A549 (cell line): ENCODE measurements around the gene P2RY1.

Source experiments
- CEBPB ChIP-seq, 2 experiments: fragments of >200 bp in 1 of 2; sonication (Bioruptor Twin) in 1 of 2; formaldehyde crosslinking in 1 of 2; IDR thresholded peaks; 2 replicates each; pipeline ENCODE4 v1.6.1; 2012 to 2016
- CTCF ChIP-seq: fragments of >200 bp; sonication (Bioruptor Twin); formaldehyde crosslinking; IDR thresholded peaks from 3 replicates; pipeline ENCODE4 v1.5.1; 2016
- HDAC2 ChIP-seq: fragments of 200-600 bp; sonication (generic); IDR thresholded peaks from 2 replicates; pipeline ENCODE4 v1.6.1; 2016
- HMGXB4 ChIP-seq: fragments of 250-450 bp; sonication (Bioruptor Pico); IDR thresholded peaks from 2 replicates; pipeline ENCODE4 v1.5.0; 2021; ENCODE audit warnings: mild to moderate bottlenecking, moderate library complexity, borderline replicate concordance
- MAZ ChIP-seq: fragments of 150-350 bp; IDR thresholded peaks from 2 replicates; pipeline ENCODE4 v1.6.1; 2014; ENCODE audit warnings: antibody characterized with exemption, low read depth, low read length, borderline replicate concordance
- POLR2A ChIP-seq: IDR thresholded peaks from 2 replicates; pipeline ENCODE4 v1.6.1; 2012; ENCODE audit warnings: mild to moderate bottlenecking, low read length
- SMC3 ChIP-seq: fragments of >200 bp; sonication (Bioruptor Twin); formaldehyde crosslinking; IDR thresholded peaks from 3 replicates; pipeline ENCODE4 v1.6.1; 2018; ENCODE audit warnings: inconsistent platforms
- ZC3H11A ChIP-seq: fragments of 450-650 bp; IDR thresholded peaks from 2 replicates; pipeline ENCODE4 v1.6.1; 2014; ENCODE audit warnings: antibody characterized with exemption, mild to moderate bottlenecking
- TF ChIP-seq, protein P1 (sequence below): fragments of 200-600 bp; sonication (generic); IDR thresholded peaks from 2 replicates; pipeline ENCODE4 v1.6.1; 2016; ENCODE audit warnings: antibody characterized with exemption, mild to moderate bottlenecking, moderate library complexity

- no peak for TF ChIP-seq ZC3H11A
- TF ChIP-seq POLR2A: no peak
- no peak for TF ChIP-seq CTCF
- no peak for TF ChIP-seq SMC3
- TF ChIP-seq HDAC2: no peak
- TF ChIP-seq CEBPB (IDR thresholded peaks at IDR 0.05): no peak
- TF ChIP-seq, protein P1, sequence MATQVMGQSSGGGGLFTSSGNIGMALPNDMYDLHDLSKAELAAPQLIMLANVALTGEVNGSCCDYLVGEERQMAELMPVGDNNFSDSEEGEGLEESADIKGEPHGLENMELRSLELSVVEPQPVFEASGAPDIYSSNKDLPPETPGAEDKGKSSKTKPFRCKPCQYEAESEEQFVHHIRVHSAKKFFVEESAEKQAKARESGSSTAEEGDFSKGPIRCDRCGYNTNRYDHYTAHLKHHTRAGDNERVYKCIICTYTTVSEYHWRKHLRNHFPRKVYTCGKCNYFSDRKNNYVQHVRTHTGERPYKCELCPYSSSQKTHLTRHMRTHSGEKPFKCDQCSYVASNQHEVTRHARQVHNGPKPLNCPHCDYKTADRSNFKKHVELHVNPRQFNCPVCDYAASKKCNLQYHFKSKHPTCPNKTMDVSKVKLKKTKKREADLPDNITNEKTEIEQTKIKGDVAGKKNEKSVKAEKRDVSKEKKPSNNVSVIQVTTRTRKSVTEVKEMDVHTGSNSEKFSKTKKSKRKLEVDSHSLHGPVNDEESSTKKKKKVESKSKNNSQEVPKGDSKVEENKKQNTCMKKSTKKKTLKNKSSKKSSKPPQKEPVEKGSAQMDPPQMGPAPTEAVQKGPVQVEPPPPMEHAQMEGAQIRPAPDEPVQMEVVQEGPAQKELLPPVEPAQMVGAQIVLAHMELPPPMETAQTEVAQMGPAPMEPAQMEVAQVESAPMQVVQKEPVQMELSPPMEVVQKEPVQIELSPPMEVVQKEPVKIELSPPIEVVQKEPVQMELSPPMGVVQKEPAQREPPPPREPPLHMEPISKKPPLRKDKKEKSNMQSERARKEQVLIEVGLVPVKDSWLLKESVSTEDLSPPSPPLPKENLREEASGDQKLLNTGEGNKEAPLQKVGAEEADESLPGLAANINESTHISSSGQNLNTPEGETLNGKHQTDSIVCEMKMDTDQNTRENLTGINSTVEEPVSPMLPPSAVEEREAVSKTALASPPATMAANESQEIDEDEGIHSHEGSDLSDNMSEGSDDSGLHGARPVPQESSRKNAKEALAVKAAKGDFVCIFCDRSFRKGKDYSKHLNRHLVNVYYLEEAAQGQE: no peak
- no peak for TF ChIP-seq MAZ
- TF ChIP-seq HMGXB4 (CRISPR knock-in tag): no peak
Observed at GRCh38 chr3:152786977-152787681, 47.8 kb upstream of the P2RY1 start.
